Measurements from ENCODE around the gene TMEM267. TPM values are rescaled to one million over a fixed set of nuclear protein-coding genes. Genes with fewer than 3 reads are reported as not detected.
"Not testable (repeated sequence)": the region's sequence is repeated elsewhere in the genome, so short reads cannot be mapped to it uniquely, and the experiment has no call there.

TMEM267 gene
- total and polyA plus RNA-seq, 4 donors, result 2.3 to 5.4 (median 3.8) TPM

- TF ChIP-seq NR2F2 (IDR thresholded peaks at IDR 0.05), result no peak
- TF ChIP-seq YY1 (IDR thresholded peaks at IDR 0.05), result no peak
Observed at GRCh38 chr5:43456556-43456955, 27.1 kb downstream of the TMEM267 start (continued).

DNA sequence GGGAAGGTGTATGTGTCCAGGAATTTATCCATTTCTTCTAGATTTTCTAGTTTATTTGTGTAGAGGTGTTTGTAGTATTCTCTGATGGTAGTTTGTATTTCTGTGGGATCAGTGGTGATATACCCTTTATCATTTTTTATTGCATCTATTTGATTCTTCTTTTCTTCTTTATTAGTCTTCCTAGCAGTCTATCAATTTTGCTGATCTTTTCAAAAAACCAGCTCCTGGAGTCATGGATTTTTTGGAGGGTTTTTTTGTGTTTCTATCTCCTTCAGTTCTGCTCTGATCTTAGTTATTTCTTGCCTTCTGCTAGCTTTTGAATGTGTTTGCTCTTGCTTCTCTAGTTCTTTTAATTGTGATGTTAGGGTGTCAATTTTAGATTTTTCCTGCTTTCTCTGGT lies 42.1 kb downstream of the TMEM267 start:
- not testable (repeated sequence) for H3K4me1 ChIP-seq (ENCODE audit: control insufficient read depth in 4 of 4, insufficient read depth in 4 of 4, low read length in 3 of 4); H3K27ac ChIP-seq (ENCODE audit: low read depth in 1 of 2, low read length in 2 of 2); H3K9me3 ChIP-seq (ENCODE audit: control insufficient read depth in 4 of 4, low read length in 3 of 4); H3K36me3 ChIP-seq (ENCODE audit: control insufficient read depth in 4 of 4, insufficient read depth in 3 of 4, low read depth in 1 of 4, low read length in 3 of 4); H3K27me3 ChIP-seq (ENCODE audit: control insufficient read depth in 4 of 4, insufficient read depth in 4 of 4, low read length in 3 of 4); H3K4me3 ChIP-seq (ENCODE audit: low read depth in 1 of 3, low read length in 3 of 3); H3K9ac ChIP-seq (ENCODE audit: low read depth in 1 of 2, low read length in 2 of 2); DNase-seq (ENCODE audit: low spot score)

DNA sequence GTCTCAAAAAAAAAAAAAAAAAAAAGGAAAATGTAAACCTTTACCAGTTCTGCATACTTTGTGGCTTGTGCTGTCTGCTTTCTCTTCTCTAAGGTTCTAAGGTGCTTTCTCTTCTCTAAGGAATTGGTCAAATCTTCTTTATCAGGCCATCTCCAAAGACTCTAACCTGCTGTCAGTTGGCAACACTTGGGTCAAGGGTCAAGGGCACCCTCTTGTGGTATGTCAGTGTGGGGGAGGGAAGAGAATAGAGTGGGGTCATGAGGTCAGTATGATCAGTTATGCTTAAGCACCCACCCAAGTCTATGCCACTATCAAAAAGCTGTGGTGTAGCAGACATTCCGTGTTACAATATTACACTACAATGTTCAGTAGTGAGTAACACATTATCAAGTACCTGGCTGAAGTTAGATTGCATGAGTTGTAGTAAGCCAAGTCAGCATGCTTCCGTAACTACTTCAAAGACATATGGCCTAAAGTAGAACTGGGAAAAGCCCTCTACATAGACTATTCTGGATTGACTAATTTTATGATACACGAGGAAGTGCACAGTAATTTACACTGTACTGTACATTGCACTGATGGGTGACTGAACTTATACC lies 46.5 kb downstream of the TMEM267 start:
- WGBS, result 96% methylated on average over 3 of the region's 3 CpGs
- TF ChIP-seq HNF4G (IDR thresholded peaks at IDR 0.05), result no peak
- no peak for TF ChIP-seq REST (IDR thresholded peaks at IDR 0.05)
- TF ChIP-seq GABPA (IDR thresholded peaks at IDR 0.05 in 1 of 2, conservative IDR thresholded peaks at IDR 0.05 in 1 of 2), result no peak
- TF ChIP-seq MAX (IDR thresholded peaks at IDR 0.05), result no peak
- no peak for TF ChIP-seq JUND (IDR thresholded peaks at IDR 0.05)
- TF ChIP-seq HNF4A (conservative IDR thresholded peaks at IDR 0.05), result no peak
- TF ChIP-seq, protein P1, sequence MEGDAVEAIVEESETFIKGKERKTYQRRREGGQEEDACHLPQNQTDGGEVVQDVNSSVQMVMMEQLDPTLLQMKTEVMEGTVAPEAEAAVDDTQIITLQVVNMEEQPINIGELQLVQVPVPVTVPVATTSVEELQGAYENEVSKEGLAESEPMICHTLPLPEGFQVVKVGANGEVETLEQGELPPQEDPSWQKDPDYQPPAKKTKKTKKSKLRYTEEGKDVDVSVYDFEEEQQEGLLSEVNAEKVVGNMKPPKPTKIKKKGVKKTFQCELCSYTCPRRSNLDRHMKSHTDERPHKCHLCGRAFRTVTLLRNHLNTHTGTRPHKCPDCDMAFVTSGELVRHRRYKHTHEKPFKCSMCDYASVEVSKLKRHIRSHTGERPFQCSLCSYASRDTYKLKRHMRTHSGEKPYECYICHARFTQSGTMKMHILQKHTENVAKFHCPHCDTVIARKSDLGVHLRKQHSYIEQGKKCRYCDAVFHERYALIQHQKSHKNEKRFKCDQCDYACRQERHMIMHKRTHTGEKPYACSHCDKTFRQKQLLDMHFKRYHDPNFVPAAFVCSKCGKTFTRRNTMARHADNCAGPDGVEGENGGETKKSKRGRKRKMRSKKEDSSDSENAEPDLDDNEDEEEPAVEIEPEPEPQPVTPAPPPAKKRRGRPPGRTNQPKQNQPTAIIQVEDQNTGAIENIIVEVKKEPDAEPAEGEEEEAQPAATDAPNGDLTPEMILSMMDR (IDR thresholded peaks at IDR 0.05; ENCODE audit: low read depth, low read length, missing input control), result no peak
- no peak for TF ChIP-seq RAD21 (IDR thresholded peaks at IDR 0.05)
- no peak for TF ChIP-seq FOXA2 (IDR thresholded peaks at IDR 0.05)
- no peak for DNase-seq (ENCODE audit: low spot score)
- no peaks in the 10 kb centered on the region for H3K9me3 ChIP-seq (ENCODE audit: control insufficient read depth in 4 of 4, low read length in 3 of 4)
- H3K9ac ChIP-seq (ENCODE audit: low read depth in 1 of 2, low read length in 2 of 2), result no peak overlapping the region
- no peaks in the 10 kb centered on the region for H3K36me3 ChIP-seq (ENCODE audit: control insufficient read depth in 4 of 4, insufficient read depth in 3 of 4, low read depth in 1 of 4, low read length in 3 of 4)
- peaks cover 0 to 18% (median 14%) of the 10 kb centered on the region in 4 donors for H3K4me1 ChIP-seq (ENCODE audit: control insufficient read depth in 4 of 4, insufficient read depth in 4 of 4, low read length in 3 of 4)
- H3K27me3 ChIP-seq (ENCODE audit: control insufficient read depth in 4 of 4, insufficient read depth in 4 of 4, low read length in 3 of 4), result no peaks in the 10 kb centered on the region
- no peak overlapping the region for H3K27ac ChIP-seq (ENCODE audit: low read depth in 1 of 2, low read length in 2 of 2)
- H3K4me3 ChIP-seq (ENCODE audit: low read depth in 1 of 3, low read length in 3 of 3), result no peak overlapping the region
